Measurements from ENCODE around the gene PTPMT1.

DNA sequence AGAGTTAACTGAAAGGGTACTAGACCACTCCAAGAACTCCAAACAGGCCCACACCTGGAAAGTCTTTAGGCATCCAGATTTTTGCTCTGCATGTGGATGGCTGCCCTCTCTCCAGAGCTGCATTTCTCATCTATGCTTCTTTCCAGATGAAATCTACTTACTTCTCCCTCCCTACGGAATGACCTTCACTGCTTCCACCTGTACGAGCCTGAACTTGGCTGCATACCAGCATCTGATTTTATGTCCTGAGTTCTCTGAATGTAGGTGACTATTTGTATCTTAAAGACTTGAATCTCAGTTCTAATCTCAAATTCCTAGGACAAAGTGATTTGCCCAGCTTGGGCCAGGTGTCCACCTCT, 25.7 kb upstream of the PTPMT1 start:
- TF ChIP-seq CTCF (IDR thresholded peaks at IDR 0.05; ENCODE audit: insufficient read depth, low read length, poor library complexity, severe bottlenecking) = no peak
- no peak for TF ChIP-seq EZH2phosphoT487 (conservative IDR thresholded peaks at IDR 0.05; ENCODE audit: low read length)
